Measurements from ENCODE around the gene CRTC3. TPM values are rescaled to one million over a fixed set of nuclear protein-coding genes. Genes with fewer than 3 reads are reported as not detected.
"Not testable (repeated sequence)": the region's sequence is repeated elsewhere in the genome, so short reads cannot be mapped to it uniquely, and the experiment has no call there.

Gene CRTC3
- total RNA-seq, 1 donor from 2014 or later = 39.7 TPM

- no peak for DNase-seq (ENCODE audit: low spot score)
- Mint-ChIP-seq H3K36me3 (ENCODE audit: low read depth) (no peaks in the 10 kb centered on the region), H3K4me1 (ENCODE audit: low read depth) (peaks cover 30% of the 10 kb centered on the region), H3K27ac (ENCODE audit: unreplicated experiment) (no peak overlapping the region), H3K4me3 (ENCODE audit: unreplicated experiment) (no peak overlapping the region), H3K9me3 (ENCODE audit: low read depth) (peaks cover 3% of the 10 kb centered on the region), H3K27me3 (ENCODE audit: low read depth) (no peaks in the 10 kb centered on the region)
- no peak for TF ChIP-seq CTCF (IDR thresholded peaks at IDR 0.05)
Measured at GRCh38 chr15:90664650-90665287, 135.0 kb downstream of the CRTC3 start.

GRCh38 chr15:90665288-90666134 lies 135.8 kb downstream of the CRTC3 start:
- H3K4me3 Mint-ChIP-seq (ENCODE audit: unreplicated experiment) = no peak overlapping the region
- H3K27me3 Mint-ChIP-seq (ENCODE audit: low read depth) = no peaks in the 10 kb centered on the region
- no peak overlapping the region for H3K27ac Mint-ChIP-seq (ENCODE audit: unreplicated experiment)
- DNase-seq (ENCODE audit: low spot score) = no peak
- peaks cover 24% of the 10 kb centered on the region for H3K4me1 Mint-ChIP-seq (ENCODE audit: low read depth)
- peaks cover 3% of the 10 kb centered on the region for H3K9me3 Mint-ChIP-seq (ENCODE audit: low read depth)
- no peak for TF ChIP-seq CTCF (IDR thresholded peaks at IDR 0.05)
- no peaks in the 10 kb centered on the region for H3K36me3 Mint-ChIP-seq (ENCODE audit: low read depth)

GRCh38 chr15:90666135-90666909 lies 136.6 kb downstream of the CRTC3 start:
- no peak for DNase-seq (ENCODE audit: low spot score)
- H3K9me3 Mint-ChIP-seq (ENCODE audit: low read depth) = peaks cover 3% of the 10 kb centered on the region
- TF ChIP-seq CTCF (IDR thresholded peaks at IDR 0.05) = no peak
- no peaks in the 10 kb centered on the region for H3K27me3 Mint-ChIP-seq (ENCODE audit: low read depth)
- H3K4me3 Mint-ChIP-seq (ENCODE audit: unreplicated experiment) = no peak overlapping the region
- peaks cover 16% of the 10 kb centered on the region for H3K4me1 Mint-ChIP-seq (ENCODE audit: low read depth)
- no peak overlapping the region for H3K27ac Mint-ChIP-seq (ENCODE audit: unreplicated experiment)
- H3K36me3 Mint-ChIP-seq (ENCODE audit: low read depth) = no peaks in the 10 kb centered on the region

- no peaks in the 10 kb centered on the region for H3K9me3 Mint-ChIP-seq (ENCODE audit: low read depth)
- H3K27me3 Mint-ChIP-seq (ENCODE audit: low read depth) = no peaks in the 10 kb centered on the region
- TF ChIP-seq CTCF (IDR thresholded peaks at IDR 0.05) = no peak
- H3K36me3 Mint-ChIP-seq (ENCODE audit: low read depth) = no peaks in the 10 kb centered on the region
- DNase-seq (ENCODE audit: low spot score) = no peak
- no peak overlapping the region for H3K4me3 Mint-ChIP-seq (ENCODE audit: unreplicated experiment)
- H3K4me1 Mint-ChIP-seq (ENCODE audit: low read depth) = peaks cover 10% of the 10 kb centered on the region
- H3K27ac Mint-ChIP-seq (ENCODE audit: unreplicated experiment) = peak overlapping the region; percentile 18
Measured at GRCh38 chr15:90667073-90667754, 137.5 kb downstream of the CRTC3 start.

- not testable (repeated sequence) for H3K27me3 Mint-ChIP-seq (ENCODE audit: low read depth); H3K4me3 Mint-ChIP-seq (ENCODE audit: unreplicated experiment); H3K27ac Mint-ChIP-seq (ENCODE audit: unreplicated experiment); H3K9me3 Mint-ChIP-seq (ENCODE audit: low read depth); DNase-seq (ENCODE audit: low spot score); H3K36me3 Mint-ChIP-seq (ENCODE audit: low read depth)
- H3K4me1 Mint-ChIP-seq (ENCODE audit: low read depth) = peaks cover 10% of the 10 kb centered on the region
Measured at GRCh38 chr15:90667755-90668345, 138.1 kb downstream of the CRTC3 start.

GRCh38 chr15:90670631-90671030 lies 140.9 kb downstream of the CRTC3 start:
- not testable (repeated sequence) for H3K27me3 Mint-ChIP-seq (ENCODE audit: low read depth); DNase-seq (ENCODE audit: low spot score); H3K9me3 Mint-ChIP-seq (ENCODE audit: low read depth); H3K4me3 Mint-ChIP-seq (ENCODE audit: unreplicated experiment); H3K36me3 Mint-ChIP-seq (ENCODE audit: low read depth); H3K27ac Mint-ChIP-seq (ENCODE audit: unreplicated experiment)
- H3K4me1 Mint-ChIP-seq (ENCODE audit: low read depth) = peaks cover 14% of the 10 kb centered on the region
